Karpas-422 (cell line): ENCODE data around the gene MCEE. TPM values are rescaled to one million over a fixed set of nuclear protein-coding genes. Genes with fewer than 3 reads are reported as not detected.
"Not testable (repeated sequence)": the region's sequence is repeated elsewhere in the genome, so short reads cannot be mapped to it uniquely, and the experiment has no call there.

Experiments
- DNase-seq: peaks from one replicate; pipeline ENCODE4 v3.0.0-alpha.2; 2015
- H2AFZ ChIP-seq: fragments of 200-600 bp; sonication (generic); 2 replicates; pipeline ENCODE4 v1.6.1; 2014; ENCODE audit warnings: antibody characterized with exemption, low read length, mixed read lengths
- H3K27ac ChIP-seq: fragments of 200-600 bp; sonication (generic); 2 replicates; pipeline ENCODE4 v1.5.1; 2014; ENCODE audit warnings: mild to moderate bottlenecking, low read length, moderate library complexity
- H3K27me3 ChIP-seq: fragments of 200-600 bp; sonication (generic); 2 replicates; pipeline ENCODE4 v1.6.1; 2014; ENCODE audit warnings: low read length, mixed read lengths
- H3K36me3 ChIP-seq: fragments of 200-600 bp; sonication (generic); 2 replicates; pipeline ENCODE4 v1.6.1; 2014; ENCODE audit warnings: low read length, mixed read lengths; ENCODE audit not compliant: insufficient read depth
- H3K4me1 ChIP-seq: fragments of 200-600 bp; sonication (generic); 2 replicates; pipeline ENCODE4 v1.6.1; 2014; ENCODE audit warnings: mild to moderate bottlenecking, low read length, mixed read lengths
- H3K4me2 ChIP-seq: fragments of 200-600 bp; sonication (generic); 2 replicates; pipeline ENCODE4 v1.6.1; 2014; ENCODE audit warnings: low read length, low read depth, mild to moderate bottlenecking; ENCODE audit not compliant: poor library complexity, severe bottlenecking
- H3K4me3 ChIP-seq: fragments of 200-600 bp; sonication (generic); 2 replicates; pipeline ENCODE4 v1.5.1; 2014; ENCODE audit warnings: mild to moderate bottlenecking, antibody characterized with exemption, low read length, mixed read lengths
- H3K79me2 ChIP-seq: fragments of 200-600 bp; sonication (generic); 2 replicates; pipeline ENCODE4 v1.6.1; 2014; ENCODE audit warnings: mild to moderate bottlenecking, low read length, mixed read lengths
- H3K9ac ChIP-seq: fragments of 200-600 bp; sonication (generic); 2 replicates; pipeline ENCODE4 v1.6.0; 2014; ENCODE audit warnings: low read length
- H3K9me2 ChIP-seq: fragments of 200-600 bp; sonication (generic), shearing (Covaris generic); replicated peaks from 2 replicates; pipeline ENCODE4 v1.6.0; 2014; ENCODE audit warnings: mild to moderate bottlenecking, low read length, moderate library complexity; ENCODE audit not compliant: insufficient read depth
- H3K9me3 ChIP-seq: fragments of 300-700, 200-600 bp; sonication (generic); 2 replicates; pipeline ENCODE4 v1.6.1; 2014; ENCODE audit warnings: low read length, mixed read lengths
- H4K20me1 ChIP-seq: fragments of 200-600 bp; sonication (generic); 2 replicates; pipeline ENCODE4 v1.6.1; 2014; ENCODE audit warnings: mild to moderate bottlenecking, antibody characterized with exemption, low read length, low read depth; ENCODE audit not compliant: insufficient read depth
- total RNA-seq: library from RNA; depleted of rRNA; stranded (reverse); fragments of >200 nt; shearing (Covaris generic); gene quantifications from 2 replicates; pipeline ENCODE4 v1.2.3, GENCODE V29; 2014; ENCODE audit warnings: low replicate concordance

MCEE gene
- total RNA-seq, 1 experiment from 2014 or later, result 27.9 TPM

- Histone ChIP-seq H3K4me1 (peaks cover 26% of the 10 kb centered on the region), H3K4me2 (no peak overlapping the region), H3K9me2 (no peaks in the 10 kb centered on the region), H4K20me1 (peaks cover 6% of the 10 kb centered on the region; the same call in 1 of the 2 replicates), H3K27me3 (no peaks in the 10 kb centered on the region), H3K9ac (no peak overlapping the region), H3K79me2 (peaks cover 57% of the 10 kb centered on the region), H2AFZ (no peak overlapping the region), H3K4me3 (no peak overlapping the region), H3K9me3 (no peaks in the 10 kb centered on the region), H3K27ac (no peak overlapping the region), H3K36me3 (peaks cover 38% of the 10 kb centered on the region)
- no peak for DNase-seq
These were observed 3.6 kb upstream of the MCEE start for GRCh38 chr2:71133603-71134002.

DNA sequence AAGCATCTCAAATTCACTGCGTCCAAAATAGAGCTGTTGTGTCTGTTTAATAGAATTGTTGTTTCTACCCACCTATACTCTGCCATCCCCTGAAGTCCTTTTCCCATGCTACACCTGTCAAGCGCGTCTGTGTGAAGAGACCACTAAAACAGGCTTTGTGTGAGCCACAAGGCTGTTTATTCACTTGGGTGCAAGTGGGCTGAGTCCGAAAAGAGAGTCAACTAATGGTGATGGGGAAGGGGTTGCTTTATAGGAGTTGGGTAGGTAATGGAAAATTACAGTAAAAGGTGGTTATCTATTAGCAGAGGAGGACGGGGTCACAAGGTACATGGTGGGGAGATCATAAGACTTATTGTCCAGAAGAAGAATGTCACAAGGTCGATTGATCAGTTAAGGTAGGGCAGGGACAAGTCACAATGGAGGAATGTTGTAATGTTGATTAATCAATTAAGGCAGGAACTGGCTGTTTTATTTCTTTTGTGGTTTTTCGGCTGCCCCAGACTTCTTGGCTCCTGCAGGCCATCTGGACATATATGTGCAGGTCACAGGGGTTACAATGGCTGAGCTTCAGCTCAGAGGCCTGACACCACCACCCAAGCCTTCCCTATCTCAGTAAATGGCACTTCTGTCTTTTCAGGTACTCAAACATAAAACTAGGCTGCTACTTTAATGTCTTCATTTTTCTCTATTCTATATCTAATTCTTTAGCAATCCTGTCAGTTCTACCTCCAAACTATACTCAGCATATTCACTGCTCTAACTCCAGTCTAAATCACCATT lies 1.5 kb upstream of the MCEE start:
- DNase-seq, H3K27ac ChIP-seq, H3K27me3 ChIP-seq, H2AFZ ChIP-seq, H3K9me2 ChIP-seq, H3K9me3 ChIP-seq, H4K20me1 ChIP-seq: not testable (repeated sequence)
- peaks cover 40% of the 10 kb centered on the region for H3K36me3 ChIP-seq
- H3K4me2 ChIP-seq, result peak overlapping the region; percentile 77
- peak overlapping the region; percentile 91 for H3K4me3 ChIP-seq
- H3K79me2 ChIP-seq, result peaks cover 77% of the 10 kb centered on the region
- peak overlapping the region; percentile 88 for H3K9ac ChIP-seq
- H3K4me1 ChIP-seq, result peaks cover 46% of the 10 kb centered on the region

GRCh38 chr2:71130905-71131244 lies 846 bp upstream of the MCEE start:
- peak overlapping the region; percentile 91 for H3K4me3 ChIP-seq
- peak; percentile 75 for DNase-seq
- peaks cover 84% of the 10 kb centered on the region for H3K79me2 ChIP-seq
- H3K4me1 ChIP-seq, result peaks cover 47% of the 10 kb centered on the region
- peak overlapping the region; percentile 77 for H3K4me2 ChIP-seq
- no peaks in the 10 kb centered on the region for H3K27me3 ChIP-seq
- peak overlapping the region; percentile 88 for H3K9ac ChIP-seq
- peaks cover 6% of the 10 kb centered on the region; the same call in 1 of the 2 replicates for H4K20me1 ChIP-seq
- H3K9me2 ChIP-seq, result no peaks in the 10 kb centered on the region
- peak overlapping the region; percentile 98; the same call in 1 of the 2 replicates for H2AFZ ChIP-seq
- H3K9me3 ChIP-seq, result no peaks in the 10 kb centered on the region
- peak overlapping the region; percentile 66 for H3K27ac ChIP-seq
- peaks cover 36% of the 10 kb centered on the region for H3K36me3 ChIP-seq

DNA sequence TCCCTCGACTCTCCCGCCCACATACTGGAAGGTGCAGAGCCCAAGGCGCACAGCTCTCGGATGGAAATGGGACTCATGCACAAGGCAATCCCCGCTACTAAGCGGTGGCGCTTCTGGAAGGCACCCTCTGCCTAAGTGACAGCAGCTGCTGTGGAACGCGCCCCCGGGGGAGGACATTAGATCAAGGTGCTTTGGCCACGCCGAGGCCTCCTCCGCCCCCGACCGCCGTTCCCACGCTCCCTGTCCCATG lies 202 bp downstream of the MCEE start:
- no peak for DNase-seq
- Histone ChIP-seq H3K9me3 (no peaks in the 10 kb centered on the region), H3K36me3 (peaks cover 32% of the 10 kb centered on the region), H3K4me2 (peak overlapping the region; percentile 77), H3K9me2 (no peaks in the 10 kb centered on the region), H4K20me1 (peaks cover 6% of the 10 kb centered on the region; the same call in 1 of the 2 replicates), H3K27ac (peak overlapping the region; percentile 42), H2AFZ (peak overlapping the region; percentile 98), H3K79me2 (peaks cover 90% of the 10 kb centered on the region), H3K27me3 (no peaks in the 10 kb centered on the region), H3K4me1 (peaks cover 47% of the 10 kb centered on the region), H3K4me3 (peak overlapping the region; percentile 91), H3K9ac (peak overlapping the region; percentile 88)

DNA sequence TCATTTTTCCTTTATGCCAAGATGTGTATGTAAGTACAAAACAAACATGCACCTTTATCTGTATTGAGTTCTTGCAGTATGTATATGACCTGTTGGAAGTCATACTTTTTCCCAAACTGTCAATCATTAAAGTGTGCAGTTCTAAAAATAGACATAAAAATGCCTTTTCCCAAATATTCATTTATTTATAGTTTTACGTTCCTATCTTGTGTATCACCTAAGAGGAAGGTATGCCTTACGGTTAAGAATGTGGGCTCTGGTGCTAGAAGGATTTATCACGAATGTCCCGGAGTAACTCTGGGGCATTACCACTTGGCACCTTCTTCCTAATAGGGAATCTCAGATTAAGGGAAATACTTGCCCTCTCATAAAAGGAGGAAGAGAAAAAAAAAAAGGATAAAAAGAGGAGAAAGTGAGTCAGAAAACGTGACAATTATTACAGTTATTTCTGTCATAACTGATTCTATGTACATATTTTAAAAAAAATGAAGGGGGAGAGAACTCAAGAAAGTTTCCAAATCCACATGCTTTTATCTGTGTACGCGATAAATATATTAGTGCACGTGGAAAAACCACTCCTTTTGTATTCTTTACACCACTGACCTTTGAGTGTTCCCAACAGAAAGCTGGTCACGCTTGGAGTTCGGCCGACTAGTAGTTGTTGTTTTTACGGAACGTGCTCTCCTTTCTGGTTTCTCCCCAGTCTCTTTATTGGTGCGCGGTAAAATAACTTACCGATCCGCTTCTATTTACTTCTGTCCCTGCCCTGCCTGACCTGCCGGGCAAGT lies 721 bp downstream of the MCEE start:
- Histone ChIP-seq H3K4me3 (peak overlapping the region; percentile 91), H2AFZ (peak overlapping the region; percentile 98), H3K36me3 (peaks cover 27% of the 10 kb centered on the region), H3K9ac (peak overlapping the region; percentile 88), H3K4me1 (peaks cover 47% of the 10 kb centered on the region), H3K9me3 (no peaks in the 10 kb centered on the region), H3K9me2 (no peaks in the 10 kb centered on the region), H3K79me2 (peaks cover 90% of the 10 kb centered on the region), H3K4me2 (peak overlapping the region; percentile 77), H4K20me1 (peaks cover 6% of the 10 kb centered on the region; the same call in 1 of the 2 replicates), H3K27me3 (no peaks in the 10 kb centered on the region), H3K27ac (peak overlapping the region; percentile 42)
- no peak for DNase-seq

DNA sequence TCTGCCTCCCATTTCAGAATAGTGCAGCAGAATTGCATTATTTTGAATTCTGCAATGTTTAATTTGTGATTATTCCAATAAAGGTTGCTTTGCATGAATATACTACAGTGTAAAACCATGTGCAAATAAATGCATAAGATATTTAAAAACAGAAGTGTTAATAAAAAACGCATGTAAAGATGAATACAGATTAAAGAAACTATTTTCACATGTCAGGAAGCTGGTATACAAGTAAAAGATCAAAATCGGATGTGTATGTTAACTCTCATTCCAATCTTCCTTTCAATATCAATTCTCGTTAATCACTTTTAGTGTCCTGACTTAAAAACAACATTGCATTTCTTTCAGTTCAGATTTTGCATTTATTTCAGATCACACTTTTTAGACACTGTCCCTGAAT lies 3.1 kb downstream of the MCEE start:
- no peaks in the 10 kb centered on the region for H3K9me2 ChIP-seq
- H3K4me2 ChIP-seq, result peak overlapping the region; percentile 23
- no peak overlapping the region for H2AFZ ChIP-seq
- H3K27ac ChIP-seq, result no peak overlapping the region
- no peak overlapping the region for H3K9ac ChIP-seq
- DNase-seq, result no peak
- H3K79me2 ChIP-seq, result peaks cover 80% of the 10 kb centered on the region
- peaks cover 6% of the 10 kb centered on the region; the same call in 1 of the 2 replicates for H4K20me1 ChIP-seq
- no peak overlapping the region for H3K4me3 ChIP-seq
- peaks cover 18% of the 10 kb centered on the region; the same call in 1 of the 2 replicates for H3K36me3 ChIP-seq
- H3K4me1 ChIP-seq, result peaks cover 34% of the 10 kb centered on the region
- no peaks in the 10 kb centered on the region for H3K9me3 ChIP-seq
- H3K27me3 ChIP-seq, result no peaks in the 10 kb centered on the region

GRCh38 chr2:71125506-71126294 lies 4.3 kb downstream of the MCEE start:
- Histone ChIP-seq H3K4me3 (no peak overlapping the region), H3K9ac (no peak overlapping the region), H3K79me2 (peaks cover 77% of the 10 kb centered on the region), H4K20me1 (no peaks in the 10 kb centered on the region), H3K36me3 (peaks cover 26% of the 10 kb centered on the region; the same call in 1 of the 2 replicates), H2AFZ (no peak overlapping the region), H3K9me2 (no peaks in the 10 kb centered on the region), H3K4me1 (peaks cover 27% of the 10 kb centered on the region), H3K27me3 (no peaks in the 10 kb centered on the region), H3K9me3 (no peaks in the 10 kb centered on the region), H3K27ac (no peak overlapping the region), H3K4me2 (no peak overlapping the region)
- no peak for DNase-seq
